Measurements from ENCODE around the gene CKLF. TPM values are rescaled to one million over a fixed set of nuclear protein-coding genes. Genes with fewer than 3 reads are reported as not detected.

The CKLF gene
- total RNA-seq, 1 donor from 2014 or later: 38.0 TPM

DNA sequence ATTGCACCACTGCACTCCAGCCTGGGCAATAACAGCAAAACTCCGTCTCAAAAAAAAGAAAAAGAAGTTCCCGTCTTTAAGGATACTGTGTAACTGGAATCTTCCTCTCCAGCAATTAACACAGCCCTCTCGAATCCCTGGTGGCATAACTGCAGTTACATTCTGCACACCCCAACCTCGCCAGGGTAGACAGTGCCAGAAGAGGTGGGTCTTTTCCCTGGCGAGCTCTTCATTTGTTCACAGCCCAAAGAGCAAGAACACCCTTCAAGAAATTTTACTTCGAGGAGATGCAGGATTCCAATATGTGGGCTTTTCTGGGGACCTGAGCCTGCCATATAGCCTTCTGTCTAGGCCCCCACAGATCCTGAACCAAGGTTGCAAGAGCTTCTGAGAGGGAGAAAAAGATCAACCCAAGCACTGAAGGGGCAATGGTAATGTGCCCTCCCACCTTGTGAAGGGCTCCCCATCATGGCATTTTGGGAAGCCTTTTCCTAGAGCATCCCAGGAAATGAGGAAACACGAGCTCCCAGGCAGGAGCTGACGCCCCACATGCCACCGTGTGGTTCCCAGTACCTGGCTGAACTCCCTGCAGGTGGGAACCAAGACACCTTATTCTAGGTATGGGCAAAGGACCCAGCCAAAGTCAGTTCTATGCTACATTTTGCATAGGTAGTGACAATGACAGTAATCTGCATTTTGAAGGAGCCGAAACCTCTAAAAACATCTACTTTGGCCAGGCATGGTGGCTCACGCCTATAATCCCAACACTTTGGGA is 29.4 kb upstream of the CKLF start:
- H3K36me3 Mint-ChIP-seq (ENCODE audit: low read depth, unreplicated experiment): peaks cover 19% of the 10 kb centered on the region
- no peaks in the 10 kb centered on the region for H3K9me3 Mint-ChIP-seq (ENCODE audit: unreplicated experiment)
- H3K27ac Mint-ChIP-seq (ENCODE audit: unreplicated experiment): no peak overlapping the region

DNA sequence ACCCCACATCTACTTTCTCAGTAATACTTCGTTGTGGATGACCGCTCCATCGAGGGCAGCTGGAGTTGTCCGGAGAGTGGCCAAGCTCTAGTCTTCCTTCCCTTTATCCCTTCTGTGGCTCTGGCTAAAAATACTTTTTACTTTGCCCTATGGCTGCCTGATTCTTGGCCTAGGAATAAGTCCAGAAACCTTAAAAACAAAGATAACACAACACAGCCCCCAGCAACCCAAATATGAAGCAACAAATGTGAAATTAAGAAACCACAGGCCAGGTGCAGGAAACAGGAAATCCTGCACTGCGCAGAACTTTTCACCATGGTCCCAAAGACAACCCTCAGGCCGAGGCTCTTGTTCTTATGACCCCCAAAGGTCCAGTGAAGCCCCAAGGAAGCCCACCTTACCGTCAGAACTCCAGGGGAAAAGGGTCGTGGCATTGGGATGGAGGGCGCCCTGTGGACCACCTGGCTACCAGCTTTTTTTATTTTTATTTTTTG is 28.5 kb upstream of the CKLF start:
- no peaks in the 10 kb centered on the region for H3K9me3 Mint-ChIP-seq (ENCODE audit: unreplicated experiment)

More for the DNA sequence above, 29.4 kb upstream of the CKLF start:
- Mint-ChIP-seq H3K4me3 (ENCODE audit: unreplicated experiment) (no peak overlapping the region), H3K27me3 (ENCODE audit: unreplicated experiment) (peaks cover 5% of the 10 kb centered on the region), H3K4me1 (ENCODE audit: unreplicated experiment) (peaks cover 57% of the 10 kb centered on the region)
- TF ChIP-seq, protein P1, sequence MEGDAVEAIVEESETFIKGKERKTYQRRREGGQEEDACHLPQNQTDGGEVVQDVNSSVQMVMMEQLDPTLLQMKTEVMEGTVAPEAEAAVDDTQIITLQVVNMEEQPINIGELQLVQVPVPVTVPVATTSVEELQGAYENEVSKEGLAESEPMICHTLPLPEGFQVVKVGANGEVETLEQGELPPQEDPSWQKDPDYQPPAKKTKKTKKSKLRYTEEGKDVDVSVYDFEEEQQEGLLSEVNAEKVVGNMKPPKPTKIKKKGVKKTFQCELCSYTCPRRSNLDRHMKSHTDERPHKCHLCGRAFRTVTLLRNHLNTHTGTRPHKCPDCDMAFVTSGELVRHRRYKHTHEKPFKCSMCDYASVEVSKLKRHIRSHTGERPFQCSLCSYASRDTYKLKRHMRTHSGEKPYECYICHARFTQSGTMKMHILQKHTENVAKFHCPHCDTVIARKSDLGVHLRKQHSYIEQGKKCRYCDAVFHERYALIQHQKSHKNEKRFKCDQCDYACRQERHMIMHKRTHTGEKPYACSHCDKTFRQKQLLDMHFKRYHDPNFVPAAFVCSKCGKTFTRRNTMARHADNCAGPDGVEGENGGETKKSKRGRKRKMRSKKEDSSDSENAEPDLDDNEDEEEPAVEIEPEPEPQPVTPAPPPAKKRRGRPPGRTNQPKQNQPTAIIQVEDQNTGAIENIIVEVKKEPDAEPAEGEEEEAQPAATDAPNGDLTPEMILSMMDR (IDR thresholded peaks at IDR 0.05; ENCODE audit: unreplicated experiment): no peak
- DNase-seq (ENCODE audit: low spot score): no peak

DNA sequence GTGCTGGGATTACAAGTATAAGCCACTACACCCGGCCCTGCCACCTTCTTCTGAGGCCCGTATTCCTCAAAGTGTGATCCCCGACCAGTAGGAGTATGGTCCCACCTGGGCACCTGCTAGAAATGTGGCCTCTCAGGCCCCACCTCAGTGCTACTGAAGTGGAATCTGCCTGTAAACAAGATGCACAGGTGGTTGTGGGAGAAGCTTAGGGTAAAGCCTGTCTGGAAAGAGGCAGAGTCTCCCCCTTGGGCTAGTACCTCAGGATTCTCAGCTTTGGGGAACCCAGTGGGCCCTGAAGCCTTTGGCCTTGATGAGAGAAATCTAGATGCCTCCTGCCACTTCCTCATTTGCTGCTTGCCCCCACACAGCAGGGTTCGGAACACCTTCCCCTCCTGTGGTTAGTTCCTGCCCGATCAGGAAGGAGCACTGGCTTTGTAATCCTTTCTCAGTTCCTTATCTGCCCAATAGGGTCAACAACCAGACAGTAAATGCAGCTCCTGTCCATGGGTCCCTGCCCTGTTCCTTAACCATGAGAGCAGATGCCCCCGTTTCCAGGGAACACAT is 27.7 kb upstream of the CKLF start:
- Mint-ChIP-seq H3K27me3 (ENCODE audit: unreplicated experiment) (peaks cover 5% of the 10 kb centered on the region), H3K4me1 (ENCODE audit: unreplicated experiment) (peaks cover 45% of the 10 kb centered on the region), H3K4me3 (ENCODE audit: unreplicated experiment) (no peak overlapping the region), H3K27ac (ENCODE audit: unreplicated experiment) (peak overlapping the region; percentile 75), H3K36me3 (ENCODE audit: low read depth, unreplicated experiment) (peaks cover 29% of the 10 kb centered on the region), H3K9me3 (ENCODE audit: unreplicated experiment) (no peaks in the 10 kb centered on the region)
- TF ChIP-seq, protein P1 (IDR thresholded peaks at IDR 0.05; ENCODE audit: unreplicated experiment): no peak
- no peak for DNase-seq (ENCODE audit: low spot score)

More for the DNA sequence above, 28.5 kb upstream of the CKLF start:
- TF ChIP-seq, protein P1 (IDR thresholded peaks at IDR 0.05; ENCODE audit: unreplicated experiment): no peak
- peak overlapping the region; percentile 73 for H3K4me3 Mint-ChIP-seq (ENCODE audit: unreplicated experiment)
- no peak for DNase-seq (ENCODE audit: low spot score)
- peaks cover 5% of the 10 kb centered on the region for H3K27me3 Mint-ChIP-seq (ENCODE audit: unreplicated experiment)
- peaks cover 25% of the 10 kb centered on the region for H3K36me3 Mint-ChIP-seq (ENCODE audit: low read depth, unreplicated experiment)
- peak overlapping the region; percentile 95 for H3K27ac Mint-ChIP-seq (ENCODE audit: unreplicated experiment)
- peaks cover 50% of the 10 kb centered on the region for H3K4me1 Mint-ChIP-seq (ENCODE audit: unreplicated experiment)

DNA sequence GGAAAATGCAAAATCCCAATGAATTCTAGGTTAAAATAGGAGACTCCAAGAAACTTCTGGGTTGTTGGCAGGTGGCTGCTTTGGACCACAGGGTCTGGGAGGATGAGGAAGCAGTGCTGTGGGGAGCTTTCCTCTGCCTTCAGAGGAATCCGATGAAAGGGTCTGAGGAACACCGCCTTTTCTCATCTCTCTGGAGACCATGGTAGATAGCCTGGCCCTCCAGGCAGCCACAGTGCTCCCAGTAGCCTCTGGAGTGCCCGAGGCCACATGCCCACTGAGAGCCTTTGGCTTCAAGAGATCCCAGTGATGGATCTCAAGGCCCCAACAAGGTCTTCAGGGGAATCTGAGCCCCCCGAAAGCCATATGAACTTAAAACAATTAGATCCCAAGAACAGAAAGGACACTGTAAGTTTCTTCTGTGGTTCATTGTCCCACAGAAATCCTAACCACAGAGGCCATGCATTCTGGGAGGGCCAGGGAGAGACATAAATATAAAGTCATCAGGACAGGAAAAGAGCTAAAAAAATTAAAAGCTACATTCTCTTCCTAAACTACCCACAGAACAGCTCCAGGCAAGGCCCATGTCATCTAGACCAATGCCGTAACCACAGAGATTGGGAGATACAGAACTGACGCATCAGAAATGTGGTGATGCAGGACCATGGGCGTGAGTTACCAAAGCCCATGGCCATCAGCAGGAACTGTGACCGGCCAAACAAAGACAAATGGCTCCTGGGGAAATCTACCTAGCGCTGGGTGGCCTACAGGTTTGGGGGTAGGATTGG is 26.8 kb upstream of the CKLF start:
- H3K27ac Mint-ChIP-seq (ENCODE audit: unreplicated experiment): peak overlapping the region; percentile 75
- H3K27me3 Mint-ChIP-seq (ENCODE audit: unreplicated experiment): peaks cover 5% of the 10 kb centered on the region
- no peaks in the 10 kb centered on the region for H3K9me3 Mint-ChIP-seq (ENCODE audit: unreplicated experiment)
- no peak for DNase-seq (ENCODE audit: low spot score)
- peaks cover 36% of the 10 kb centered on the region for H3K4me1 Mint-ChIP-seq (ENCODE audit: unreplicated experiment)
- peak overlapping the region; percentile 21 for H3K4me3 Mint-ChIP-seq (ENCODE audit: unreplicated experiment)
- H3K36me3 Mint-ChIP-seq (ENCODE audit: low read depth, unreplicated experiment): peaks cover 31% of the 10 kb centered on the region
- TF ChIP-seq, protein P1 (IDR thresholded peaks at IDR 0.05; ENCODE audit: unreplicated experiment): no peak
